Ramos (cell line): ENCODE results near the gene FEZF1.

Experiments used
- in situ Hi-C: fragments of 300-500 bp; cut with MboI; formaldehyde crosslinking; loops from one replicate; pipeline ENCODE4 v1.14.3; 2022; ENCODE audit warnings: low sequenced_read_pairs; ENCODE audit not compliant: unreplicated experiment

The FEZF1 gene

GRCh38 chr7:122304319-122304975, at the start of gene FEZF1:
FEZF1 (minus strand) TSS chr7:122304750; CDS start chr7:122304437, 313 bp downstream.
- in situ Hi-C loops: no loop called here

GRCh38 chr7:122352454-122352853, 47.9 kb upstream of the FEZF1 start:
- in situ Hi-C loops: no loop called here

GRCh38 chr7:122350701-122351100, 46.2 kb upstream of the FEZF1 start:
- in situ Hi-C loops: no loop called here

GRCh38 chr7:122344303-122344620, 39.7 kb upstream of the FEZF1 start:
- in situ Hi-C loops: no loop called here

- in situ Hi-C loops: no loop called here
These were observed 39.2 kb upstream of the FEZF1 start for GRCh38 chr7:122343601-122344302.

GRCh38 chr7:122340427-122340826, 35.9 kb upstream of the FEZF1 start:
- in situ Hi-C loops: no loop called here

- in situ Hi-C loops: no loop called here
These were observed 34.8 kb upstream of the FEZF1 start for GRCh38 chr7:122339145-122339904.

GRCh38 chr7:122337011-122337410, 32.5 kb upstream of the FEZF1 start:
- in situ Hi-C loops: no loop called here

GRCh38 chr7:122329145-122329802, 24.7 kb upstream of the FEZF1 start:
- in situ Hi-C loops: no loop called here

- in situ Hi-C loops: no loop called here
These were observed 23.4 kb upstream of the FEZF1 start for GRCh38 chr7:122327969-122328368.

- in situ Hi-C loops: no loop called here
These were observed 12.2 kb upstream of the FEZF1 start for GRCh38 chr7:122316467-122317388.

- in situ Hi-C loops: no loop called here
These were observed 11.2 kb upstream of the FEZF1 start for GRCh38 chr7:122315507-122316466.

GRCh38 chr7:122314284-122314683, 9.7 kb upstream of the FEZF1 start:
- in situ Hi-C loops: no loop called here

- in situ Hi-C loops: no loop called here
These were observed 8.2 kb upstream of the FEZF1 start for GRCh38 chr7:122312789-122313188.

- in situ Hi-C loops: no loop called here
These were observed 7.3 kb upstream of the FEZF1 start for GRCh38 chr7:122311734-122312450.

- in situ Hi-C loops: no loop called here
These were observed 6.6 kb upstream of the FEZF1 start for GRCh38 chr7:122311050-122311700.

GRCh38 chr7:122310119-122311021, 5.8 kb upstream of the FEZF1 start:
- in situ Hi-C loops: no loop called here
